ENCODE results near the gene ARHGAP26. TPM values are rescaled to one million over a fixed set of nuclear protein-coding genes. Genes with fewer than 3 reads are reported as not detected.
"Not testable (repeated sequence)": the region's sequence is repeated elsewhere in the genome, so short reads cannot be mapped to it uniquely, and the experiment has no call there.

ARHGAP26 gene
- total RNA-seq, 2 experiments from 2014 or later, result 10.2 to 11.0 TPM

GRCh38 chr5:142945845-142946244, 175.7 kb downstream of the ARHGAP26 start:
- Mint-ChIP-seq H3K9me3 (peaks cover 2% of the 10 kb centered on the region), H3K27me3 (no peaks in the 10 kb centered on the region), H3K4me3 (no peak overlapping the region), H3K27ac (no peak overlapping the region), H3K4me1 (peaks cover 25% of the 10 kb centered on the region), H3K36me3 (peaks cover 21% of the 10 kb centered on the region)
- DNase-seq, result no peak

GRCh38 chr5:142946547-142947426, 176.6 kb downstream of the ARHGAP26 start:
- Mint-ChIP-seq H3K27me3 (no peaks in the 10 kb centered on the region), H3K27ac (no peak overlapping the region), H3K9me3 (peaks cover 2% of the 10 kb centered on the region), H3K4me1 (peaks cover 18% of the 10 kb centered on the region), H3K4me3 (no peak overlapping the region), H3K36me3 (peaks cover 20% of the 10 kb centered on the region)
- DNase-seq, result no peak

- no peaks in the 10 kb centered on the region for H3K27me3 Mint-ChIP-seq
- peaks cover 25% of the 10 kb centered on the region for H3K36me3 Mint-ChIP-seq
- no peak for DNase-seq
- peaks cover 2% of the 10 kb centered on the region for H3K9me3 Mint-ChIP-seq
- H3K27ac Mint-ChIP-seq, result no peak overlapping the region
- no peak overlapping the region for H3K4me3 Mint-ChIP-seq
- peaks cover 22% of the 10 kb centered on the region for H3K4me1 Mint-ChIP-seq
Observed at GRCh38 chr5:142947427-142947709, 177.2 kb downstream of the ARHGAP26 start.

DNA sequence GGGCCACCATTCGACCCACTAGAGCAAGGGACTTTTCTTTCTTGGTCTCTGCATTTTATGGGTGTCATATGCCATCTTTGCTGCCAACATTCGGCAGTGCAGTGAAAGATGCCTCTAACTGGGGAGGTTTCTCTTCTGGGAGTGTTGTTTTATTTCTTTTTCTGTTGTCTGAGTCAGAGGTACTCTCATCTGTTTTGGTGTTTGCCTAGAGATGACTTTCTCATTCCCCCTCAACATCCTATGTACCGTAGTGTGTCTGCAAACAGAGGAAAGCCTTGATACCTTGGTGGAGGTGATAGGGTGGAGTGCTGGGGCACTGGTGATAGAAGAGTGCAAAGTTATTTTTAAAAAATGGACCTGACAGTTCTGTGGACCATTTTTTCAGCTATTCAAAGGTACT, 182.1 kb downstream of the ARHGAP26 start:
- DNase-seq, result no peak
- H3K36me3 Mint-ChIP-seq, result peaks cover 29% of the 10 kb centered on the region
- peak overlapping the region; percentile 27 for H3K27ac Mint-ChIP-seq

DNA sequence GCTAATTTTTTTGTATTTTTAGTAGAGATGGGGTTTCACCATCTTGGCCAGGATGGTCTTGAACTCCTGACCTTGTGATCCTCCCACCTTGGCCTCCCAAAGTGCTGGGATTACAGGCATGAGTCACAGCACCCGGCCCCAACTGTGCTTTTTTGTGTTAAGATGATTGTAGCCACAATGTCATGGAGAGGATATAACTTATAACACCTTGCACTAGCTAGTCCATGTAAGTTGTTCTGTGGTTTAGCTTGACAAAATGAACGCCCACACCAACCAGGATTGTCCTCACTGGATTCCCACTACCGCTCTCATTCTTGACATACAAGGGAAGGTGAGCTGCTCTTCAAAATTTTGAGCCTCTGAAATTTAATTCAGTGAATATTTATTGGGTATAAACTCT, 182.7 kb downstream of the ARHGAP26 start:
- H3K4me3 Mint-ChIP-seq, H3K27ac Mint-ChIP-seq, DNase-seq, H3K9me3 Mint-ChIP-seq, H3K27me3 Mint-ChIP-seq: not testable (repeated sequence)
- H3K36me3 Mint-ChIP-seq, result peaks cover 25% of the 10 kb centered on the region
- H3K4me1 Mint-ChIP-seq, result peaks cover 12% of the 10 kb centered on the region

More for the DNA sequence above, 182.1 kb downstream of the ARHGAP26 start:
- no peak overlapping the region for H3K4me3 Mint-ChIP-seq
- H3K27me3 Mint-ChIP-seq, result no peaks in the 10 kb centered on the region
- H3K4me1 Mint-ChIP-seq, result peaks cover 12% of the 10 kb centered on the region
- H3K9me3 Mint-ChIP-seq, result peaks cover 2% of the 10 kb centered on the region

- no peak overlapping the region for H3K4me3 Mint-ChIP-seq
- H3K9me3 Mint-ChIP-seq, result peaks cover 2% of the 10 kb centered on the region
- DNase-seq, result no peak
- H3K27ac Mint-ChIP-seq, result no peak overlapping the region
- H3K27me3 Mint-ChIP-seq, result no peaks in the 10 kb centered on the region
- peaks cover 14% of the 10 kb centered on the region for H3K4me1 Mint-ChIP-seq
- peaks cover 21% of the 10 kb centered on the region for H3K36me3 Mint-ChIP-seq
Observed at GRCh38 chr5:142954455-142954854, 184.3 kb downstream of the ARHGAP26 start.

GRCh38 chr5:142955628-142956027, 185.5 kb downstream of the ARHGAP26 start:
- no peak for DNase-seq
- no peaks in the 10 kb centered on the region for H3K27me3 Mint-ChIP-seq
- H3K4me3 Mint-ChIP-seq, result no peak overlapping the region
- H3K27ac Mint-ChIP-seq, result no peak overlapping the region
- peaks cover 16% of the 10 kb centered on the region for H3K36me3 Mint-ChIP-seq
- H3K4me1 Mint-ChIP-seq, result peaks cover 19% of the 10 kb centered on the region
- no peaks in the 10 kb centered on the region for H3K9me3 Mint-ChIP-seq

DNA sequence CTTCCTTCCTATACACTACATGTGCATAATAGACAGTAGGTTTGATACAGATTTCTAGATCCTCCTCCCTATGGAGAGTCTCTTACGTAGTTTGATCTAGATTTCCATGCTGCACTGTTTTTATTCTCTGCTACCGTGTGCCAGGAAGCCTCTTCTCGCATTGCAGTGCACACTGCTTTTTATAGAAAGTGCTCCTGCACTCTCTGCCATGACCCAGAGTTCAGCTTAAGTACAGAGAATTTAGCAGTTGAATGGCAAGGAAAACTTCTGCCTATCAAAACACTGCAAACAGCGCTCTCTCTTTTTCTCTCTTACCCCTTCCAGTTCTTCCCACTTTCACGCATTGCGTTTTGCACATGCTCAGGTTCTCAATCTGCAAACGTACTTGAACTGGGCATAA, 187.4 kb downstream of the ARHGAP26 start:
- H3K9me3 Mint-ChIP-seq, result no peaks in the 10 kb centered on the region
- DNase-seq, result no peak
- peaks cover 12% of the 10 kb centered on the region for H3K4me1 Mint-ChIP-seq
- H3K27ac Mint-ChIP-seq, result no peak overlapping the region
- H3K4me3 Mint-ChIP-seq, result no peak overlapping the region
- peaks cover 25% of the 10 kb centered on the region for H3K36me3 Mint-ChIP-seq
- H3K27me3 Mint-ChIP-seq, result no peaks in the 10 kb centered on the region

DNA sequence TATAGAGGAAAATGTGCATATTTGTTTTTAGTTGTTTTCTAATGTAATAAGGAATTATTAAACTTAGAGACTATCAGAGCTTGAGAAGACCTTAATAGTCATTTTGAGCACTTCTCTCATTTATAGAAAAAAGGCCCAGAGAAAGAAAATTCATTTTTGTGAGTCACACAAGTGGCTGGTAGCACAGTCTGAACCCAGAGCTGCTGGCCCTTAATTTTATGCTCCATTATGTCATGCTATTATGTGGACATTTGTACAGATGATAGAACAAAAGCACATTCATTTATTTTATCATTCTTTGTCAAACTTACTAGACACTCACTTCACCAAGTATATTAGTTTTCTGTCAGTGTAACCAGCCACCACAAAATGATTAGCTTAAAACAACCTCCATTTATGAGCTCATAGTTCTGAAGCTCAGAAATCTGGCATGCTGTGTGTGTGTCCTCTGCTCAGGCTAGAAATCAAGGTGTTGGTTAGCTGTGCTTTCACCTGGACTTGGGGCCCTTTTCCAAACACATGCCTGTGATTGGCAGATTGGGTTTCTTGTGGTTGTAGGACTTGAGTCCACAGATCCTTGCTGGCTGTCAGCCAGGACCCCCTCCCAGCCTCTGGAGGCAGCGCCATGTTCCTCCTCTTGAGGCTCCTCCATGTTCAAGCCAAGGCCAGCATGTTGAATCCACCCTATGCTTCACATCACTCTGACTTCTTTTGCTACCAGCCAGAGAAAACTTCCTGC, 188.9 kb downstream of the ARHGAP26 start:
- H3K4me1 Mint-ChIP-seq, result peaks cover 12% of the 10 kb centered on the region

DNA sequence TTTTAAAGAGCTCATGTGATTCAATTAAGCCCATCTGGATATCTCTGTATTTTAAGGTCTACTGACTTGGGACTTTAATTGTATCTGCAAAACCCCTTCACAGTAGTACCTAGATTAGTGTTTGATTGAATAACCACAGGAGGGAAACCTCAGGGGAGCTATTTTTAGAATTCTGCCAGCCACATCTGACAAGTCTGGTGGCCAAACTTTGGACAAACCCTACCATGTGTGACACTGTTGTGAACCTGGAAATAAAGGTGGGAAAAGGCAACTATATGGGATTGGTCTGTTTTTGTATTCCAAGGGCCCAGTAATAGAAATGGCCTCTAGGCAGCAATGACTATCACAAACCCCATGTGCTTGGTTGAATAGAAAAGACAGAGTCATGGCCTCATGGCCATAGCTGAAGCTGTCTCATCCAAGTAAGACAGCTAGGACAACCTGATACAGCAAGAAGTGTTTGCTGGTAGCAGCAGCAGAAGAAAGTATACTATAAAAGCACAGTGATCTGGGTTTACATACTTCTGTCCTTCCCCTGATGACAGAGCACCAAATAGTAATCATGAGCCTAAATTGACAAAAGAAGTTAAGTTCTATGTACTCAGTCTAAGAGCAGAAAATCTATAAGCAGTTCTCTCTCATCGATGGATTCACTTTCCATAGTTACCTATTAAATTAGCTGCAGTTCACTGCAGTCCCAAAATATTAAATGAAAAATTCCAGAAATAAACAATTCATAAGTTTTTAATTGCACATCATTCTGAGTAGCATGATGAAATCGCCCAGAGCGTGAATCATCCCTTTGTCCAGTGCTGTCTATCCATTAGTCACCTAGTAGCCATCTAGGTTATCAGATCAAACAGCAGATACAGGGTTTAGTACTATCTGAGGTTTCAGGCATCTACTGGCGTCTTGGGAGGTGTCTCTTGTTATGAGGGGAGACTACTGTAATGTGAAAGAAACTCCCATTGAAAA, 189.8 kb downstream of the ARHGAP26 start:
- Mint-ChIP-seq H3K4me1 (peaks cover 13% of the 10 kb centered on the region), H3K27ac (peak overlapping the region; percentile 54), H3K36me3 (peaks cover 21% of the 10 kb centered on the region), H3K27me3 (no peaks in the 10 kb centered on the region), H3K4me3 (no peak overlapping the region), H3K9me3 (no peaks in the 10 kb centered on the region)
- DNase-seq, result no peak

More for the DNA sequence above, 188.9 kb downstream of the ARHGAP26 start:
- Mint-ChIP-seq H3K36me3 (peaks cover 27% of the 10 kb centered on the region), H3K27me3 (no peaks in the 10 kb centered on the region), H3K9me3 (no peaks in the 10 kb centered on the region), H3K4me3 (no peak overlapping the region), H3K27ac (peak overlapping the region; percentile 54)
- no peak for DNase-seq

DNA sequence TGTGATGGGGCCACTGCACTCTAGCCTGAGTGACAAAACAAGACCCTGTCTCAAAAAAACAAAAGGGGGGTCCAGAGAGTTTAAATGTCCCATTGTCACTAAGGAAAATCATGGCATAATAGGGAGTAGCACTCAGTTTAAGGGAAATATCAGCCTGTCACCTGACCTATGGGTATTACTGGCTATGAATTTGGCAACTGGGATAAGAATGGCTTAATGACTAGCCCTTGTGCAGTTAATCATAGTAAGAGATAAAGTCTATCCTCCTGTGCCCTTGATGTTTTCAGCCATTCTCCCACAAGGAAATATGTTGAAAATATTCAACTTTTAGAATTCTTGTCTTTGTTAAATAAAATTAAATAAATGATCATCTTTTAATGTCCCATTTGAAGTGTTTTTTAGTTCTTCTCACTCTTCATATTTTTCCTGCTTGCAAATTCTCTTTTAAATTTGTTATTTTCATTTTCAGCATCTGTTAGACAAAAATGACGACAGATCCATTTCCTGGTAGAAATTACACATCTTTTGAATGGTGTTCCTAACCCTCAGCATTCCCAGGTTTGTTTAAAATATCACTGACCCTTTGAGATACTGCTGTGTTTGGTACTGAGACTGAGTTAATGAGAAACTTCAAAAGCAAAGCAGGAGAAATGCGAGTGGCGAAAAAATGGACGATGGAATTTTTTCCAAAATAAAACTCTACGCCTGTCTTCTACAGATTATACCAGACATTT, 191.4 kb downstream of the ARHGAP26 start:
- Mint-ChIP-seq H3K36me3 (peaks cover 19% of the 10 kb centered on the region), H3K4me1 (peaks cover 13% of the 10 kb centered on the region), H3K27me3 (no peaks in the 10 kb centered on the region), H3K27ac (no peak overlapping the region), H3K4me3 (no peak overlapping the region), H3K9me3 (no peaks in the 10 kb centered on the region)
- DNase-seq, result no peak

DNA sequence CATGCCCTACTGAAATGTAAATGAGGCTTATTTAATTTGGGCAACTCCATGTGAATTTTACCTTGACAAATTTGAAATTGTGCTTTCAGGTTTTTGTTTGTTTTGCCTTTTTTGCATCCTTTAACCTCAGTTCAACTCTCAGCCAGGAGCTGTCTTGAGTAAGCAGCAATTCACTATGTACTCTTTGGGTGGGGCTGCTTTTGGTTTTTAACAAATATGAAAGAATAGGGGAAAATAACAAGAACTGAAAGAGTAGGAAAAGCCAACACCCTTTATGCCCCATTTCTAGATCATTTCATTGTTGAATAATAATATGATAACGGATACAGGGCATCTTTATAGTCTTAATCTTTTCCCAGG, 192.0 kb downstream of the ARHGAP26 start:
- Mint-ChIP-seq H3K27ac (no peak overlapping the region), H3K36me3 (peaks cover 18% of the 10 kb centered on the region), H3K9me3 (no peaks in the 10 kb centered on the region), H3K27me3 (no peaks in the 10 kb centered on the region), H3K4me3 (no peak overlapping the region), H3K4me1 (peaks cover 13% of the 10 kb centered on the region)
- DNase-seq, result no peak

- not testable (repeated sequence) for H3K27me3 Mint-ChIP-seq
- H3K4me1 Mint-ChIP-seq, result peaks cover 11% of the 10 kb centered on the region
Observed at GRCh38 chr5:142965258-142966120, 195.3 kb downstream of the ARHGAP26 start.

DNA sequence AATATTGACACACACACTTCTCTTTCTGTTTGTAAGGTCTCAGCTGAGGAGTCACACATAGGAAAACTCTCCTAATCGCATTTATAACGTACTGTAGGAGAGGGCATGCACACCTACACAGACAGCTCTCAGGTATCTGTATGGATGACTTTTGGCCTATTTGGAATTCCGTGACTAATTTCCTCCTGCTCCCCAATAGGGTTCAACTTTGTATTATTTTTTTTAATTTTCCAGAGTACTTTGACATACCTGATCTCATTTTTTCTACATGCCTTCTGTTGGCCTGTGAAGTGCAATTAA, 195.9 kb downstream of the ARHGAP26 start:
- DNase-seq, result no peak
- H3K27ac Mint-ChIP-seq, result no peak overlapping the region
- H3K4me3 Mint-ChIP-seq, result no peak overlapping the region
- H3K4me1 Mint-ChIP-seq, result peaks cover 16% of the 10 kb centered on the region
- H3K36me3 Mint-ChIP-seq, result peaks cover 22% of the 10 kb centered on the region
- H3K9me3 Mint-ChIP-seq, result peaks cover 4% of the 10 kb centered on the region
- H3K27me3 Mint-ChIP-seq, result no peaks in the 10 kb centered on the region

More at GRCh38 chr5:142965258-142966120, 195.3 kb downstream of the ARHGAP26 start:
- not testable (repeated sequence) for H3K9me3 Mint-ChIP-seq, H3K4me3 Mint-ChIP-seq, H3K27ac Mint-ChIP-seq
- H3K36me3 Mint-ChIP-seq, result peaks cover 21% of the 10 kb centered on the region
- peak; percentile 22 for DNase-seq
